GF-D8 (cell line): ENCODE data around the gene MGAT3.

Source experiments
- DNase-seq: peaks from one replicate; lab custom pipeline; 2025; lab: John Stamatoyannopoulos, UW

MGAT3 gene

GRCh38 chr22:39429186-39429585, 27.6 kb upstream of the MGAT3 start:
- DNase-seq, result no peak

- DNase-seq, result no peak
These were observed 26.8 kb upstream of the MGAT3 start for GRCh38 chr22:39429916-39430575.

- DNase-seq, result no peak
These were observed 26.1 kb upstream of the MGAT3 start for GRCh38 chr22:39430576-39431150.

- DNase-seq, result no peak
These were observed 25.5 kb upstream of the MGAT3 start for GRCh38 chr22:39431216-39431801.

GRCh38 chr22:39431821-39432251, 25.0 kb upstream of the MGAT3 start:
- no peak for DNase-seq

GRCh38 chr22:39432361-39432811, 24.4 kb upstream of the MGAT3 start:
- no peak for DNase-seq

GRCh38 chr22:39433476-39434242, 23.2 kb upstream of the MGAT3 start:
- no peak for DNase-seq

GRCh38 chr22:39434243-39434653, 22.6 kb upstream of the MGAT3 start:
- DNase-seq, result no peak

GRCh38 chr22:39434721-39435120, 22.1 kb upstream of the MGAT3 start:
- no peak for DNase-seq

GRCh38 chr22:39435616-39436015, 21.2 kb upstream of the MGAT3 start:
- no peak for DNase-seq

GRCh38 chr22:39437791-39438704, 18.8 kb upstream of the MGAT3 start:
- no peak for DNase-seq

GRCh38 chr22:39439170-39439569, 17.6 kb upstream of the MGAT3 start:
- no peak for DNase-seq

GRCh38 chr22:39443398-39443797, 13.4 kb upstream of the MGAT3 start:
- no peak for DNase-seq

- DNase-seq, result no peak
These were observed 12.5 kb upstream of the MGAT3 start for GRCh38 chr22:39444247-39444800.

GRCh38 chr22:39444937-39445465, 11.8 kb upstream of the MGAT3 start:
- DNase-seq, result no peak

- DNase-seq, result no peak
These were observed 11.1 kb upstream of the MGAT3 start for GRCh38 chr22:39445678-39446077.

GRCh38 chr22:39446239-39446721, 10.5 kb upstream of the MGAT3 start:
- no peak for DNase-seq

- DNase-seq, result no peak
These were observed 8.4 kb upstream of the MGAT3 start for GRCh38 chr22:39448205-39449054.

GRCh38 chr22:39449708-39450107, 7.1 kb upstream of the MGAT3 start:
- no peak for DNase-seq
